ENCODE results near the gene UXS1.

- TF ChIP-seq EP300 (IDR thresholded peaks at IDR 0.05; ENCODE audit: borderline replicate concordance in 1 of 2, low read depth in 1 of 2, low read length in 1 of 2) (no peak), CTCF (IDR thresholded peaks at IDR 0.05) (no peak), GABPA (IDR thresholded peaks at IDR 0.05; ENCODE audit: low read depth) (no peak), MAX (IDR thresholded peaks at IDR 0.05; ENCODE audit: low read depth) (no peak), YY1 (IDR thresholded peaks at IDR 0.05; ENCODE audit: low read depth) (no peak), ELF1 (IDR thresholded peaks at IDR 0.05) (no peak), RFX5 (IDR thresholded peaks at IDR 0.05; ENCODE audit: low read length) (no peak)
These were observed 78.4 kb downstream of the UXS1 start for GRCh38 chr2:106115665-106116064.
